K562 (cell line): ENCODE data around the gene GALNT5. TPM values are rescaled to one million over a fixed set of nuclear protein-coding genes. Genes with fewer than 3 reads are reported as not detected.

ENCODE experiments used
- ARID3B ChIP-seq: fragments of 250-450 bp; sonication (Bioruptor Pico); IDR thresholded peaks from 2 replicates; pipeline ENCODE4 v1.4.0; 2020; ENCODE audit warnings: borderline replicate concordance
- ATF2 ChIP-seq: sonication (generic); formaldehyde crosslinking; IDR thresholded peaks from 2 replicates; pipeline ENCODE4 v1.8.1; 2022; ENCODE audit warnings: missing genetic modification reagents
- ATF3 ChIP-seq, 2 experiments: fragments of 450-650 bp in 1 of 2; sonication (generic) in 1 of 2; formaldehyde crosslinking in 1 of 2; IDR thresholded peaks in 1 of 2; conservative IDR thresholded peaks in 1 of 2; 2 replicates each; pipeline versions ENCODE4 v1.6.1 to v1.8.1; 2016 to 2023; ENCODE audit warnings: mild to moderate bottlenecking in 2 of 2, moderate library complexity in 2 of 2, inconsistent platforms in 1 of 2, missing genetic modification reagents in 1 of 2
- CEBPB ChIP-seq: fragments of 450-650 bp; IDR thresholded peaks from 2 replicates; pipeline ENCODE4 v1.6.1; 2016; ENCODE audit warnings: missing genetic modification characterization, missing compliant biosample characterization
- DACH1 ChIP-seq: fragments of 450-650 bp; IDR thresholded peaks from 2 replicates; pipeline ENCODE4 v1.6.1; 2018; ENCODE audit not compliant: partially characterized antibody
- GATAD2A ChIP-seq: fragments of 450-650 bp; IDR thresholded peaks from 2 replicates; pipeline ENCODE4 v1.6.1; 2017
- HEY1 ChIP-seq: fragments of 250-450 bp; sonication (Bioruptor Pico); IDR thresholded peaks from 2 replicates; pipeline ENCODE4 v1.5.0; 2020; ENCODE audit warnings: mild to moderate bottlenecking, moderate library complexity, borderline replicate concordance
- HNRNPUL1 ChIP-seq: fragments of 200-400 bp; formaldehyde crosslinking; IDR thresholded peaks from 2 replicates; pipeline ENCODE4 v1.6.1; 2017; ENCODE audit warnings: low read length
- MEIS2 ChIP-seq: fragments of 450-650 bp; IDR thresholded peaks from 2 replicates; pipeline ENCODE4 v1.6.1; 2014; ENCODE audit warnings: mild to moderate bottlenecking; ENCODE audit not compliant: partially characterized antibody
- MTF1 ChIP-seq: fragments of 250-450 bp; sonication (Bioruptor Pico); IDR thresholded peaks from 2 replicates; pipeline ENCODE4 v1.9.0; 2021; ENCODE audit warnings: moderate library complexity, mild to moderate bottlenecking, inconsistent platforms, borderline replicate concordance
- POLR3G ChIP-seq: IDR thresholded peaks from 2 replicates; pipeline ENCODE4 v1.6.1; 2011; ENCODE audit not compliant: insufficient read length, insufficient replicate concordance; ENCODE audit errors: extremely low read depth
- RBM14 ChIP-seq: fragments of 200-400 bp; formaldehyde crosslinking; IDR thresholded peaks from 2 replicates; pipeline ENCODE4 v1.6.1; 2018; ENCODE audit warnings: low read depth, mild to moderate bottlenecking, low read length, moderate library complexity, borderline replicate concordance; ENCODE audit not compliant: insufficient read depth
- RFX5 ChIP-seq: IDR thresholded peaks from 2 replicates; pipeline ENCODE4 v1.6.1; 2011; ENCODE audit warnings: low read depth, mild to moderate bottlenecking, improper control_type of control experiment, low read length
- SMAD2 ChIP-seq: fragments of 150-350 bp; IDR thresholded peaks from 2 replicates; pipeline ENCODE4 v1.6.1; 2014; ENCODE audit warnings: low read depth, mild to moderate bottlenecking, low read length
- SP1 ChIP-seq: sonication (generic); formaldehyde crosslinking; IDR thresholded peaks from 2 replicates; pipeline ENCODE4 v1.8.1; 2022; ENCODE audit warnings: mild to moderate bottlenecking, missing genetic modification reagents
- SRSF7 ChIP-seq: fragments of 200-400 bp; formaldehyde crosslinking; optimal IDR thresholded peaks from 2 replicates; pipeline ENCODE3; 2017; ENCODE audit warnings: mild to moderate bottlenecking, low read depth, low read length
- TARDBP ChIP-seq: fragments of 450-650 bp; IDR thresholded peaks from 2 replicates; pipeline ENCODE4 v1.6.1; 2016
- TRIM24 ChIP-seq, 2 experiments: fragments of 450-650 bp; IDR thresholded peaks; 2 replicates each; pipeline ENCODE4 v1.6.1; 2016
- ZNF518B ChIP-seq: fragments of 250-450 bp; sonication (Bioruptor Pico); IDR thresholded peaks from 2 replicates; pipeline ENCODE4 v1.5.0; 2021; ENCODE audit warnings: mild to moderate bottlenecking, moderate library complexity
- ZNF57 ChIP-seq: fragments of 450-650 bp; formaldehyde crosslinking; IDR thresholded peaks from 2 replicates; pipeline ENCODE4 v1.4.0; 2020; ENCODE audit warnings: mild to moderate bottlenecking, moderate library complexity
- ZNF644 ChIP-seq: fragments of 200-800 bp; sonication (Bioruptor generic); IDR thresholded peaks from 2 replicates; pipeline ENCODE4 v1.6.1; 2016; ENCODE audit warnings: low read depth, missing genetic modification characterization, missing compliant biosample characterization
- ZNF717 ChIP-seq: fragments of 250-450 bp; sonication (Bioruptor Pico); IDR thresholded peaks from 2 replicates; pipeline ENCODE4 v1.5.0; 2021
- ZNF766 ChIP-seq: fragments of 200-800 bp; sonication (Bioruptor generic); conservative IDR thresholded peaks from 2 replicates; pipeline ENCODE4 v1.6.1; 2016; ENCODE audit warnings: missing genetic modification characterization, missing compliant biosample characterization
- polyA plus RNA-seq, 8 experiments: library from polyadenylated mRNA; depleted of rRNA in 4 of 8; stranded (reverse) in 5 of 8; unstranded in 3 of 8; fragments of >200 nt; fragmentation: Nextera tagmentation in 2 of 8; fragmentation: Illumina TruSeq in 1 of 8; extraction: Ambion mirVana in 2 of 8; extraction: Trizol in 1 of 8; gene quantifications; 2 replicates each; pipeline versions ENCODE4 v1.2.1 to v1.2.3, GENCODE V29; 2011 to 2014; ENCODE audit warnings: inconsistent platforms in 1 of 8, missing spikeins in 1 of 8
- total RNA-seq, 7 experiments: library from RNA; depleted of rRNA in 6 of 7; stranded (reverse); fragments of >200 nt in 6 of 7; fragmentation: Illumina TruSeq in 2 of 7; extraction: Trizol in 2 of 7; gene quantifications; 2 replicates each; pipeline versions ENCODE4 v1.2.1 to v1.2.3, GENCODE V29; 2011 to 2021; ENCODE audit warnings: low replicate concordance in 1 of 7

The GALNT5 gene
- total and polyA plus RNA-seq, 9 of the 15 experiments (the other 6 are each of a cell fraction or from before 2014, with no cell fraction given): 21.6 to 73.0 (median 54.7) TPM

- TF ChIP-seq RBM14: no peak
- no peak for TF ChIP-seq POLR3G
- peak; percentile 47; the same call in 1 of the 2 replicates for TF ChIP-seq SP1
- TF ChIP-seq GATAD2A: peak; percentile 100
- TF ChIP-seq MEIS2: peak; percentile 95
- no peak for TF ChIP-seq SRSF7
- peak; percentile 98 to 99 for TF ChIP-seq TRIM24 (IDR thresholded peaks at IDR 0.05)
- peak; percentile 92 for TF ChIP-seq CEBPB (tag)
- TF ChIP-seq ATF2: no peak
- TF ChIP-seq ZNF518B (CRISPR knock-in tag): no peak
- TF ChIP-seq TARDBP: peak; percentile 98
- TF ChIP-seq DACH1: peak; percentile 77
- TF ChIP-seq RFX5: no peak
- TF ChIP-seq ATF3 (IDR thresholded peaks at IDR 0.05): peak; percentile 98
- TF ChIP-seq ATF3 (CRISPR knock-in tag; conservative IDR thresholded peaks at IDR 0.05): peak; percentile 60; the same call in 1 of the 2 replicates
- TF ChIP-seq SMAD2: no peak
- no peak for TF ChIP-seq MTF1
- no peak for TF ChIP-seq ARID3B (CRISPR knock-in tag)
- TF ChIP-seq ZNF644 (tag): peak; percentile 97
- peak; percentile 98 for TF ChIP-seq ZNF766 (CRISPR knock-in tag)
- 0 out of 2 replicates have a peak, but pooled peaks have one; percentile 23 for TF ChIP-seq ZNF717 (CRISPR knock-in tag)
- peak; percentile 68; the same call in 1 of the 2 replicates for TF ChIP-seq HEY1 (CRISPR knock-in tag)
- TF ChIP-seq ZNF57: no peak
- no peak for TF ChIP-seq HNRNPUL1
Observed at GRCh38 chr2:157324331-157324843, 66.9 kb downstream of the GALNT5 start (continued).
